Activated CD4-positive, alpha-beta T cell treated with anti-CD3 and anti-CD28 coated beads for 36 hours (primary cell): ENCODE results near the gene SESN1. TPM values are rescaled to one million over a fixed set of nuclear protein-coding genes. Genes with fewer than 3 reads are reported as not detected.

Experiments
- ATAC-seq: fragments of 200-7000 bp; cut with Tn5 transposase; one replicate; pipeline ENCODE4 v1.10.0; 2021; ENCODE audit warnings: mild to moderate bottlenecking, moderate library complexity
- CTCF ChIA-PET: fragments of 350-600 bp; sonication (Branson Sonifier 250); formaldehyde crosslinking; loops from one replicate; lab custom pipeline; 2021; ENCODE audit warnings: antibody characterized with exemption; lab: Charles Lee
- POLR2A ChIA-PET: fragments of 350-600 bp; sonication (Branson Sonifier 250); formaldehyde crosslinking; loops from one replicate; lab custom pipeline; 2021; ENCODE audit warnings: antibody characterized with exemption, inconsistent platforms; lab: Charles Lee
- DNase-seq: peaks from one replicate; pipeline ENCODE4 v3.0.0-alpha.2; 2020
- H3K27ac Mint-ChIP-seq: one replicate; pipeline ENCODE4 v1.8.0; 2021; ENCODE audit warnings: mixed read lengths
- H3K27me3 Mint-ChIP-seq: one replicate; pipeline ENCODE4 v1.8.0; 2021; ENCODE audit warnings: mixed read lengths
- H3K36me3 Mint-ChIP-seq: one replicate; pipeline ENCODE4 v1.8.0; 2021; ENCODE audit warnings: low read depth, mixed read lengths
- H3K4me1 Mint-ChIP-seq: one replicate; pipeline ENCODE4 v1.8.0; 2021; ENCODE audit warnings: mixed read lengths
- H3K4me3 Mint-ChIP-seq: one replicate; pipeline ENCODE4 v1.8.0; 2021; ENCODE audit warnings: mild to moderate bottlenecking, moderate library complexity, mixed read lengths
- H3K9me3 Mint-ChIP-seq: one replicate; pipeline ENCODE4 v1.8.0; 2021; ENCODE audit warnings: low read depth, mixed read lengths
- intact Hi-C, 2 experiments: fragments of 100-400 bp; cut with DNase I in 1 of 2; cut with micrococcal nuclease in 1 of 2; formaldehyde crosslinking; loops; one replicate each; pipeline versions ENCODE4 v1.14.2 to v1.15.1; 2022 to 2024; cut with DNase I, micrococcal nuclease
- total RNA-seq, 2 experiments: library from RNA; stranded (reverse); gene quantifications; one replicate each; pipeline ENCODE4 v1.2.3, GENCODE V29; 2021

SESN1 gene
- total RNA-seq, 2 experiments from 2014 or later: 9.7 to 10.0 TPM

- H3K4me1 Mint-ChIP-seq: peaks cover 7% of the 10 kb centered on the region
These were observed 157.5 kb downstream of the SESN1 start for GRCh38 chr6:108937170-108937569.

More at GRCh38 chr6:108937170-108937569, 157.5 kb downstream of the SESN1 start:
- DNase-seq (no peak), ATAC-seq (no peak)
- POLR2A ChIA-PET: no interaction called here
- Mint-ChIP-seq H3K9me3 (no peaks in the 10 kb centered on the region), H3K4me3 (no peak overlapping the region), H3K27me3 (no peaks in the 10 kb centered on the region), H3K27ac (no peak overlapping the region), H3K36me3 (no peaks in the 10 kb centered on the region)
- CTCF ChIA-PET: no interaction called here
- intact Hi-C loops: no loop called here

Other genes with a start within 250 kb of the SESN1 start
- 1 to 10 TPM; 3.9 to 5.2 TPM for gene ARMC2, start 246.4 kb downstream of the SESN1 start, total RNA-seq
- gene CEP57L1, start 661 bp upstream of the SESN1 start, total RNA-seq: 10 to 100 TPM; 23.8 to 36.9 TPM